Activated CD4-positive, alpha-beta memory T cell treated with anti-CD3 and anti-CD28 coated beads for 36 hours (primary cell): ENCODE results near the gene BTBD16. TPM values are rescaled to one million over a fixed set of nuclear protein-coding genes. Genes with fewer than 3 reads are reported as not detected.

Source experiments
- total RNA-seq, 2 experiments: library from RNA; stranded (reverse); gene quantifications; one replicate each; pipeline ENCODE4 v1.2.3, GENCODE V29; 2021

Gene BTBD16
- total RNA-seq, 2 experiments from 2014 or later: not detected

Other genes with a start within 250 kb of the BTBD16 start
- gene PLEKHA1, start 103.4 kb downstream of the BTBD16 start, total RNA-seq: 10 to 100 TPM; 11.1 to 12.9 TPM
- not detected for gene ARMS2, start 183.4 kb downstream of the BTBD16 start, total RNA-seq
- gene HTRA1, start 190.3 kb downstream of the BTBD16 start, total RNA-seq: not detected